Activated CD4-positive, alpha-beta T cell treated with anti-CD3 and anti-CD28 coated beads, Interleukin-2, amount 10 ng/mL, durations not matched to agents 7 days and 5 days (primary cell): ENCODE results near the gene GDAP2. TPM values are rescaled to one million over a fixed set of nuclear protein-coding genes. Genes with fewer than 3 reads are reported as not detected.

ENCODE experiments used
- CTCF ChIA-PET: fragments of 350-600 bp; sonication (Branson Sonifier 250); formaldehyde crosslinking; loops from one replicate; lab custom pipeline; 2021; ENCODE audit warnings: antibody characterized with exemption; lab: Charles Lee
- POLR2A ChIA-PET: fragments of 350-600 bp; sonication (Branson Sonifier 250); formaldehyde crosslinking; loops from one replicate; lab custom pipeline; 2021; ENCODE audit warnings: antibody characterized with exemption; lab: Charles Lee
- DNase-seq: peaks from one replicate; pipeline ENCODE4 v3.0.0-alpha.2; 2020
- H3K27ac Mint-ChIP-seq: one replicate; pipeline ENCODE4 v1.8.0; 2021; ENCODE audit warnings: mild to moderate bottlenecking, moderate library complexity, mixed read lengths
- H3K27me3 Mint-ChIP-seq: one replicate; pipeline ENCODE4 v1.8.0; 2021; ENCODE audit warnings: mixed read lengths
- H3K36me3 Mint-ChIP-seq: one replicate; pipeline ENCODE4 v1.8.0; 2021; ENCODE audit warnings: low read depth, mixed read lengths
- H3K4me1 Mint-ChIP-seq: one replicate; pipeline ENCODE4 v1.8.0; 2021; ENCODE audit warnings: mixed read lengths
- H3K4me3 Mint-ChIP-seq: one replicate; pipeline ENCODE4 v1.8.0; 2021; ENCODE audit warnings: mild to moderate bottlenecking, moderate library complexity, mixed read lengths
- H3K9me3 Mint-ChIP-seq: one replicate; pipeline ENCODE4 v1.8.0; 2021; ENCODE audit warnings: mixed read lengths
- total RNA-seq, 2 experiments: library from RNA; stranded (reverse); gene quantifications; one replicate each; pipeline ENCODE4 v1.2.3, GENCODE V29; 2021

The GDAP2 gene, protein sequence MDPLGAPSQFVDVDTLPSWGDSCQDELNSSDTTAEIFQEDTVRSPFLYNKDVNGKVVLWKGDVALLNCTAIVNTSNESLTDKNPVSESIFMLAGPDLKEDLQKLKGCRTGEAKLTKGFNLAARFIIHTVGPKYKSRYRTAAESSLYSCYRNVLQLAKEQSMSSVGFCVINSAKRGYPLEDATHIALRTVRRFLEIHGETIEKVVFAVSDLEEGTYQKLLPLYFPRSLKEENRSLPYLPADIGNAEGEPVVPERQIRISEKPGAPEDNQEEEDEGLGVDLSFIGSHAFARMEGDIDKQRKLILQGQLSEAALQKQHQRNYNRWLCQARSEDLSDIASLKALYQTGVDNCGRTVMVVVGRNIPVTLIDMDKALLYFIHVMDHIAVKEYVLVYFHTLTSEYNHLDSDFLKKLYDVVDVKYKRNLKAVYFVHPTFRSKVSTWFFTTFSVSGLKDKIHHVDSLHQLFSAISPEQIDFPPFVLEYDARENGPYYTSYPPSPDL
- 10 to 100 TPM; 22.7 to 27.5 TPM for total RNA-seq

GRCh38 chr1:117929343-117930172 is at the start of gene GDAP2, which contains the start of gene WDR3:
GDAP2 (minus strand) TSS chr1:117929621; CDS start chr1:117920357, 9,264 bp downstream.
WDR3 (plus strand) TSS chr1:117929739; CDS start chr1:117933320, 3,581 bp downstream.
- ChIA-PET POLR2A (no interaction called here), CTCF (interaction anchor here (0.6 to 1.7 kb wide), 5 partner anchors 8 to 39 kb away, joined by 3 to 4 read pairs (median 3); no protein-coding TSS in a partner anchor)
- H3K9me3 Mint-ChIP-seq = no peaks in the 10 kb centered on the region
- peaks cover 53% of the 10 kb centered on the region for H3K4me1 Mint-ChIP-seq
- peaks cover 21% of the 10 kb centered on the region for H3K36me3 Mint-ChIP-seq
- DNase-seq = peak; percentile 99
- peak within 1 kb of the TSS; percentile 95 for H3K27ac Mint-ChIP-seq
- no peaks in the 10 kb centered on the region for H3K27me3 Mint-ChIP-seq
- peak within 1 kb of the TSS; percentile 93 for H3K4me3 Mint-ChIP-seq

- CTCF ChIA-PET = no interaction called here
Measured at GRCh38 chr1:117976381-117976780, 47.0 kb upstream of the GDAP2 start.

DNA sequence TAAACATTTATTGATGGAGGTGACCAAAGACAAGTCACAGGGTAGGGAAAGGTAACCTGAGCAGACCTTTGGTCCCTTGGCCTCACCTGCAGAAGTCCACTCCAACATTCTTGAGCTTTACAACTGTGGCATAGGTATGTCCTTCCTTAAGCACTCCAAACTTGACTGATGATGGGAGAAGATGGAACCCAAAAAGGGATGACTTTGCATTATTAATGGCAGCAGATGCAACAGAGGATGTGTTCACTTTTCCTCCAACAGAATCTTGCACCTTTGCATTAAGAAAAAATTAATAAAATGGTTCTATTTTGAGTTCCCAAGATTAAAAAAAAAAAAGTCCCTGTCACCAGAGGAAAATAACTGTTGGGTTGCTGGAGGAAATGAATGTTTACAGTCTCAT is 42.4 kb upstream of the GDAP2 start:
- H3K27me3 Mint-ChIP-seq = peaks cover 4% of the 10 kb centered on the region
- no peaks in the 10 kb centered on the region for H3K4me1 Mint-ChIP-seq
- ChIA-PET CTCF (no interaction called here), POLR2A (no interaction called here)
- no peaks in the 10 kb centered on the region for H3K9me3 Mint-ChIP-seq
- no peak overlapping the region for H3K4me3 Mint-ChIP-seq
- no peak overlapping the region for H3K27ac Mint-ChIP-seq
- DNase-seq = no peak
- H3K36me3 Mint-ChIP-seq = no peaks in the 10 kb centered on the region

More at GRCh38 chr1:117976381-117976780, 47.0 kb upstream of the GDAP2 start:
- Mint-ChIP-seq H3K27ac (no peak overlapping the region), H3K27me3 (peaks cover 4% of the 10 kb centered on the region), H3K36me3 (no peaks in the 10 kb centered on the region), H3K4me1 (no peaks in the 10 kb centered on the region), H3K9me3 (no peaks in the 10 kb centered on the region), H3K4me3 (no peak overlapping the region)
- no peak for DNase-seq
- POLR2A ChIA-PET = interaction anchor here (0.6 kb wide), 1 partner anchor 44 kb away, joined by 3 read pairs; no protein-coding TSS in a partner anchor

DNA sequence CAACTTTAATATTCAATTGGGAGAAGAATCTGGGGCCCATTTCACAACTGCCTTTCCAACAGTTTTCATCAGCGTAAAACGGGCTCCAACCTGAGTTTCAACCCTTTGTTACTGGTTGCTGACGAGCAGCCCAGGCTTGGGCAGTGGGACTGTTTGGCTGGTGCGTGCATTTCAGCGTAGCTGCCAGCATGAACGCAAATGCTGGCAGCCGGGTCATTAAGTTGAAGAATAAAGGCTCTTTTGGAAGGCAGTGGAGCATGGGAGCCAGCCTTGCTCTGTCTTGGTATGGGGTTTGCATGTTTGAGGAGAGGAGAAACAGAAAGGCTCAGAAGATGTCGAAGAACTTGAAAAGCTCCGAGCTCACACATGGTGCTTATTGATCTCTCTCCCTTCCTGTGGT is 40.8 kb upstream of the GDAP2 start:
- Mint-ChIP-seq H3K4me1 (no peaks in the 10 kb centered on the region), H3K9me3 (no peaks in the 10 kb centered on the region), H3K27ac (no peak overlapping the region), H3K4me3 (no peak overlapping the region), H3K27me3 (peaks cover 4% of the 10 kb centered on the region), H3K36me3 (no peaks in the 10 kb centered on the region)
- ChIA-PET POLR2A (no interaction called here), CTCF (no interaction called here)
- DNase-seq = no peak

GRCh38 chr1:117967881-117968280 is 38.5 kb upstream of the GDAP2 start:
- Mint-ChIP-seq H3K36me3 (no peaks in the 10 kb centered on the region), H3K27ac (no peak overlapping the region), H3K4me1 (no peaks in the 10 kb centered on the region)

GRCh38 chr1:117967477-117967876 is 38.1 kb upstream of the GDAP2 start:
- H3K27me3 Mint-ChIP-seq = no peaks in the 10 kb centered on the region
- DNase-seq = no peak
- no peaks in the 10 kb centered on the region for H3K36me3 Mint-ChIP-seq
- H3K9me3 Mint-ChIP-seq = no peaks in the 10 kb centered on the region
- POLR2A ChIA-PET = no interaction called here
- no peak overlapping the region for H3K4me3 Mint-ChIP-seq
- no peaks in the 10 kb centered on the region for H3K4me1 Mint-ChIP-seq
- CTCF ChIA-PET = interaction anchor here (1.3 kb wide), 1 partner anchor 17 kb away, joined by 3 read pairs; no protein-coding TSS in a partner anchor
- no peak overlapping the region for H3K27ac Mint-ChIP-seq

More at GRCh38 chr1:117967881-117968280, 38.5 kb upstream of the GDAP2 start:
- Mint-ChIP-seq H3K9me3 (no peaks in the 10 kb centered on the region), H3K4me3 (no peak overlapping the region), H3K27me3 (no peaks in the 10 kb centered on the region)
- CTCF ChIA-PET = interaction anchor here (1.3 kb wide), 1 partner anchor 17 kb away, joined by 3 read pairs; no protein-coding TSS in a partner anchor
- no peak for DNase-seq
- POLR2A ChIA-PET = no interaction called here

DNA sequence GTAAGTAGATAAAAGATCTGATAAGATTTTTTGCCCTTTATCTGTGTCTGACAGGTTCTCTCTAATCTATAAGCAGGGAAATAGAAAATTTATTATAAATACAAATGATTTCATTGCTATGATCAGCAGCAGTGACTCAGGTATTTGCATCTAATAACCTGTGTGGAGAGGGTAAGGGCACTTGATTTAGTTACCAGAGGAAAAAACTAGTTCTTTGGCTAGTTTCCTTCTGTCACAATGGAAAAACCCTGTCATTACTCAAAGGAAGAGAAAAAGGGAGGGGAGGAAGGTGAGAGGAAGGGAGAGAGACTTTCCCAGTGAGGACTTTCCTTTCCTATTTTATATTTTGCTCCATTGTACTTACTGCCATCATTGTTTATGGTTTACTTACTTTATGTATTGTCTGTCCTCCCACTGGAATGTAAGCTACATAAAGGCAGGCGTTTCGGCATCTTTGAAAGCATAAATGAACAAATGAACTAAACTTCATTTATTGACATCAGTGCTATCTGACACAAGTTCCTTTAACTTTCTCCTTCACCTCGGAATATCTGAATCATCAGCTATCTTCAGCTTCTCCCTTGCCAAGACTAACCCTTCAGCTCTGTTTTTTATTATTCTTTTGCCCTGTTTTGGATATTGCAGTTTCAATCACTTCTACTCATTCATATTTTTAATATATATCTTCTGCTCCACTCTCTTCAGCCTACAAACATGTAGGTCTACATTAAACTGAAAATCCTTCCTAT is 35.0 kb upstream of the GDAP2 start:
- H3K27ac Mint-ChIP-seq = no peak overlapping the region
- DNase-seq = no peak
- CTCF ChIA-PET = no interaction called here
- H3K27me3 Mint-ChIP-seq = no peaks in the 10 kb centered on the region
- H3K4me1 Mint-ChIP-seq = no peaks in the 10 kb centered on the region
- POLR2A ChIA-PET = no interaction called here
- H3K4me3 Mint-ChIP-seq = no peak overlapping the region
- peaks cover 7% of the 10 kb centered on the region for H3K36me3 Mint-ChIP-seq
- no peaks in the 10 kb centered on the region for H3K9me3 Mint-ChIP-seq

DNA sequence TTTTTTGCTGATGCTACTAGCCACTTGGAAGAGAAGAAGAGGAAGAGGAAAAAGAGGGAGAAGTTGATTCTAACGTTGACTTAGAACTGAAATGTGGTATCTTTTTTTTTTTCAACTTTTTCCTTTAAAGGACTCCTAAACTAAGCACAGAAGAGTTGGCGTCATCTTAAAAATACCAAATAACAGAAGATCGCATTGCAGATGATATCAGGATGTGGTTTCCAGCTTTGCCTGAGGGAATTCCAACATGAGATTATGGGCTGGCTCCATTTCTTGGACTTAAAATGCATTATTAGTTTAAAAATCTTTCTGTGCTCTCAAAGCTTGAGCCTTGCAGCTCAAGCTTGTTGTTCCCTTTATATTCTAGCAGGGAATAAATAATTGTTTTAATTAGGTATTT is 29.9 kb upstream of the GDAP2 start:
- no peaks in the 10 kb centered on the region for H3K9me3 Mint-ChIP-seq
- H3K27ac Mint-ChIP-seq = no peak overlapping the region
- peaks cover 41% of the 10 kb centered on the region for H3K36me3 Mint-ChIP-seq
- H3K27me3 Mint-ChIP-seq = no peaks in the 10 kb centered on the region
- no peak overlapping the region for H3K4me3 Mint-ChIP-seq
- ChIA-PET CTCF (interaction anchor here (0.6 kb wide), 1 partner anchor 1248 kb away, joined by 3 read pairs; no protein-coding TSS in a partner anchor), POLR2A (no interaction called here)
- DNase-seq = no peak
- no peaks in the 10 kb centered on the region for H3K4me1 Mint-ChIP-seq

DNA sequence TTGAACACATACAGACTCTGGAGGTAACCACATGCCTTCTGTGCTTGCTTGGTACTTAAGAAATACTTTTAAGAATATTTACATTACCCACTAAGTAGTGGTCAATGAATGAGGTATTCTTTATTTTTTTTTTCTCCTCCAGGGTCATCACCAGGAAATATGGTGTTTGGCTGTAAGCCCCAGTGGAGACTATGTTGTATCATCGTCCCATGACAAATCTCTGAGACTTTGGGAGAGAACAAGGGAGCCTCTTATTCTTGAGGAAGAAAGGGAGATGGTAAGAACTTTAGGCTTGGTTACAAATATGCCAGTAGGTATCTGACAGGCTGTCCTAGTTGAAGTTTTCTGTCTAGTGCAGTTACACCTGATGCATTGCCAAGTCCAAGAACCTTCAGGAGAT is 23.0 kb upstream of the GDAP2 start:
- Mint-ChIP-seq H3K4me3 (no peak overlapping the region), H3K27ac (no peak overlapping the region), H3K4me1 (no peaks in the 10 kb centered on the region), H3K36me3 (peaks cover 53% of the 10 kb centered on the region), H3K9me3 (no peaks in the 10 kb centered on the region), H3K27me3 (no peaks in the 10 kb centered on the region)
- ChIA-PET CTCF (no interaction called here), POLR2A (no interaction called here)
- DNase-seq = no peak

DNA sequence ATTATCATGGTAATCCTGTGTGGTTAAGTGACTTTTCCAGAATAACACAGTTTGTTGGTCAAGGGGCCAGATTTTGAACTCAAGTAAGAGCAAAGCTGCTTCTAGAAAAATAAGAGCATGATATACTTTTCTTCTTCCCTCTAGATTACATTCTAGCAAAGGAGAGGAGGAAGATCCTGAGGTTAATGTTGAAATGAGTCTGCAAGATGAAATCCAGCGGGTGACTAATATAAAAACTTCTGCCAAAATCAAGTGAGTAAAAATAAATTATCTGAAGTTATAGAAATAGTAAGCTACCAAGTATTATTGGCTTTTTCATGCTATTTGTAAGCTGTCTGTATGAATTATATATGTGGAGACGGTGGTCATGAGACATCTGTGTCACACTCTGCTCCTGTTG is 12.9 kb upstream of the GDAP2 start:
- no peak for DNase-seq
- Mint-ChIP-seq H3K4me1 (no peaks in the 10 kb centered on the region), H3K4me3 (no peak overlapping the region), H3K27ac (no peak overlapping the region), H3K27me3 (no peaks in the 10 kb centered on the region), H3K36me3 (peaks cover 60% of the 10 kb centered on the region), H3K9me3 (no peaks in the 10 kb centered on the region)
- CTCF ChIA-PET = interaction anchor here (0.9 kb wide), 1 partner anchor 28 kb away, joined by 3 read pairs; no protein-coding TSS in a partner anchor
- POLR2A ChIA-PET = no interaction called here

DNA sequence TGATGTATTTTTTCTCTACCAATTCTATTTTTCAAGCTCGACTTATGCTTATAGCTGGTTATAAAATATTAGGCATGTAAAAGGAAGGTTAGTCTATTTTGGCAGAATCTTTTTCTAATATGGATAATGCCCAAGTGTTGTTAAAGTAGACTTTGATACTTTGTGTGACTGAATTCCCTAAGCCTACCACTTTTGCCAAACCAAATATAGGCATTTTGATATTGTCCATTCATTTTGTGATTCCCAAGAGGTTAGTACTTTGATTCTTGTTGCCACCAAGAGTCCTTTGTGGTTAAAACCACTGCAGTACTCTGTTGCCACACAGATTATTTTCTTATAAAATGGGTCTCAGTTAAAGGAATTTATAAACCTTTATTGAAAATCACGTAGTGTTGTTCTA is 4.3 kb upstream of the GDAP2 start:
- Mint-ChIP-seq H3K36me3 (peaks cover 35% of the 10 kb centered on the region), H3K9me3 (no peaks in the 10 kb centered on the region), H3K27ac (no peak overlapping the region), H3K4me3 (no peak overlapping the region), H3K27me3 (no peaks in the 10 kb centered on the region), H3K4me1 (peaks cover 30% of the 10 kb centered on the region)
- no peak for DNase-seq
- POLR2A ChIA-PET = no interaction called here
- CTCF ChIA-PET = interaction anchor here (0.6 to 1.4 kb wide), 3 partner anchors 10 to 593 kb away, joined by 3 to 5 read pairs (median 4); no protein-coding TSS in a partner anchor

- DNase-seq = no peak
- no peak overlapping the region for H3K27ac Mint-ChIP-seq
- H3K4me3 Mint-ChIP-seq = no peak overlapping the region
- peaks cover 24% of the 10 kb centered on the region for H3K36me3 Mint-ChIP-seq
- H3K4me1 Mint-ChIP-seq = peaks cover 38% of the 10 kb centered on the region
- CTCF ChIA-PET = interaction anchor here (1.4 kb wide), 1 partner anchor 11 kb away, joined by 5 read pairs; no protein-coding TSS in a partner anchor
- POLR2A ChIA-PET = no interaction called here
- H3K27me3 Mint-ChIP-seq = no peaks in the 10 kb centered on the region
- no peaks in the 10 kb centered on the region for H3K9me3 Mint-ChIP-seq
Measured at GRCh38 chr1:117932576-117932975, 3.2 kb upstream of the GDAP2 start.
